Ishikawa (cell line): Measurements from ENCODE around the gene ACTG1.
A peak's percentile ranks its signal among the peaks of the same experiment; 100 is the strongest.

Experiments
- CEBPB ChIP-seq: IDR thresholded peaks from 2 replicates; pipeline ENCODE4 v1.6.1; 2012
- CREB1 ChIP-seq: IDR thresholded peaks from 2 replicates; pipeline ENCODE4 v1.6.1; 2012; ENCODE audit warnings: low read depth
- EGR1 ChIP-seq: IDR thresholded peaks from 2 replicates; pipeline ENCODE4 v1.6.1; 2012
- EP300 ChIP-seq: IDR thresholded peaks from 2 replicates; pipeline ENCODE4 v1.6.1; 2012; ENCODE audit warnings: borderline replicate concordance
- FOXM1 ChIP-seq: IDR thresholded peaks from 2 replicates; pipeline ENCODE4 v1.6.1; 2012; ENCODE audit warnings: low read depth, borderline replicate concordance
- MAX ChIP-seq: IDR thresholded peaks from 2 replicates; pipeline ENCODE4 v1.6.1; 2012
- NFIC ChIP-seq: IDR thresholded peaks from 2 replicates; pipeline ENCODE4 v1.6.1; 2012
- RAD21 ChIP-seq: IDR thresholded peaks from 2 replicates; pipeline ENCODE4 v1.6.1; 2012; ENCODE audit warnings: low read depth
- REST ChIP-seq: IDR thresholded peaks from 2 replicates; pipeline ENCODE4 v1.6.1; 2012; ENCODE audit warnings: low read depth, mild to moderate bottlenecking
- TCF12 ChIP-seq: IDR thresholded peaks from 2 replicates; pipeline ENCODE4 v1.6.1; 2012; ENCODE audit warnings: low read depth
- TEAD4 ChIP-seq: IDR thresholded peaks from 2 replicates; pipeline ENCODE4 v1.6.1; 2012
- USF1 ChIP-seq: IDR thresholded peaks from 2 replicates; pipeline ENCODE4 v1.6.1; 2012
- YY1 ChIP-seq: IDR thresholded peaks from 2 replicates; pipeline ENCODE4 v1.6.1; 2012; ENCODE audit warnings: low read depth
- ZBTB7A ChIP-seq: IDR thresholded peaks from 2 replicates; pipeline ENCODE4 v1.6.1; 2012; ENCODE audit warnings: low read depth

ACTG1 gene

GRCh38 chr17:81462506-81463125 lies 50.0 kb downstream of the ACTG1 start:
- TF ChIP-seq TEAD4, result no peak
- no peak for TF ChIP-seq CREB1
- TF ChIP-seq RAD21, result no peak
- TF ChIP-seq YY1, result no peak
- TF ChIP-seq ZBTB7A, result no peak
- TF ChIP-seq REST, result no peak
- TF ChIP-seq FOXM1, result no peak
- no peak for TF ChIP-seq EP300
- TF ChIP-seq USF1, result no peak
- no peak for TF ChIP-seq CEBPB
- no peak for TF ChIP-seq EGR1
- TF ChIP-seq TCF12, result no peak
- no peak for TF ChIP-seq MAX
- TF ChIP-seq NFIC, result no peak

DNA sequence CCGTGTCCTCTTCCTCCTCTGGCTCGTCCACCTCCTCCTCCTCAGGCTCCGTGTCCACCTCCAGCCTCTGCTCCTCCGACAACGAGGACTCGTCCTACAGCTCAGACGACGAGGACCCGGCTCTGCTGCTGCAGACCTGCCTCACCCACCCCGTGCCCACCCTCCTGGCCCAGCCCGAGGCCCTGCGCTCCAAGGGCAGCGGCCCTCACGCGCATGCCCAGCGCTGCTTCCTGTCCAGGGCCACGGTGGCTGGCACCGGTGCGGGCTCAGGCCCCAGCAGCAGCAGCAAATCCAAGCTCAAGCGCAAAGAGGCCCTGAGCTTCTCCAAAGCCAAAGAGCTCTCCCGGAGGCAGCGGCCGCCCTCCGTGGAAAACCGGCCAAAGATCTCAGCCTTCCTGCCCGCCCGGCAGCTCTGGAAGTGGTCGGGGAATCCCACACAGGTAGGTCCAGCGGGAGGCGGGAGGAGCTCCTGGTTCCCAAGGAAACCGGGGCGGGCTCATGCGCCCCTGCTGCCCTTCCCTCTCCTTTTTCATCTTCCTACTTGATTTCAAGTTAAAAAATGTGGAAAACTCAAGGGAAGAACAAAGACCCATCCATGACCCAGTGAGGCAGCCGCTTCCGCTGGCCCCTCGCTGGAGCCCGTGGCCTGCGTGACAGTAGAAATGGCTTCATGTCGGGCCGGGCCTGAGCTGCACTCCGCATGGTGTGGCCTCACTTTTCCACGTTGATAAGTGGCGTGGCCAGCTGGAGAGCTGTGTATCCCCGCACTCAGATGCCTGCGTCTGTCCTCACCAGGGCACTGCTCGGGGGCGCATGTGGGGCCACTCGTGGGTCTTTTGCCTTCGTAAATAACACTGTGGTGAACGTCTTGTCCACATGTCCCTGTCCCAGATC lies 50.7 kb downstream of the ACTG1 start:
- TF ChIP-seq FOXM1 (no peak), MAX (0 out of 2 replicates have a peak, but pooled peaks have one; percentile 5)

DNA sequence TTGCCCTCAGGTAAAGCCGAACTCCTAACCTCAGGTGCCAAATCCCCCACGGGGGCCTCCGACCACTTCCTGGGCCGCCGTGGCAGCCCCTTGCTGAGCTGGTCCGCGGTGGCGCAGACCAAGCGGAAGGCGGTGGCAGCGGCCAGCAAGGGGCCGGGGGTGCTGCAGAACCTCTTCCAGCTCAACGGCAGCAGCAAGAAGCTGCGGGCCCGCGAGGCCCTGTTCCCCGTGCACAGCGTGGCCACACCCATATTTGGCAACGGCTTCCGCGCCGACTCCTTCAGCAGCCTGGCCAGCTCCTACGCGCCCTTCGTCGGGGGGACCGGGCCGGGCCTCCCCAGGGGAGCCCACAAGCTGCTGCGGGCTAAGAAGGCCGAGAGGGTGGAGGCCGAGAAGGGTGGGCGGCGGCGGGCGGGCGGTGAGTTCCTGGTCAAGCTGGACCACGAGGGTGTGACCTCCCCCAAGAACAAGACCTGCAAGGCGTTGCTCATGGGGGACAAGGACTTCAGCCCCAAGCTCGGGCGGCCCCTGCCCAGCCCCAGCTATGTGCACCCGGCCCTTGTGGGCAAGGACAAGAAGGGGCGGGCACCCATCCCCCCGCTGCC lies 51.6 kb downstream of the ACTG1 start:
- 0 out of 2 replicates have a peak, but pooled peaks have one; percentile 22 for TF ChIP-seq REST
- peak; percentile 8; the same call in 1 of the 2 replicates for TF ChIP-seq NFIC
- no peak for TF ChIP-seq ZBTB7A
- no peak for TF ChIP-seq YY1
- peak; percentile 79 for TF ChIP-seq MAX
- no peak for TF ChIP-seq USF1
